Left colon (tissue), 2 donors: Measurements from ENCODE around the gene BBS7. TPM values are rescaled to one million over a fixed set of nuclear protein-coding genes. Genes with fewer than 3 reads are reported as not detected.

ENCODE experiments used
- ATAC-seq: fragments of 200-7000 bp; cut with Tn5 transposase; one replicate; pipeline ENCODE4 v1.9.1; 2020; ENCODE audit warnings: mild to moderate bottlenecking, moderate library complexity
- DNase-seq, 2 donors: peaks; one replicate each; pipeline ENCODE4 v3.0.0-alpha.2; 2020
- intact Hi-C, 2 donors: fragments of 100-400 bp; cut with DNase I in 1 of 2; cut with micrococcal nuclease in 1 of 2; formaldehyde crosslinking; loops; one replicate each; pipeline versions ENCODE4 v1.11.2 to v1.14.0; 2022; cut with DNase I, micrococcal nuclease
- total RNA-seq, 2 donors: library from RNA; stranded (reverse); fragmentation: NEBNext Ultra II Directional; extraction: Animal tissue kit (Norgen Biotek cat#: 25700); gene quantifications; one replicate each; pipeline ENCODE4 v1.2.1, GENCODE V29; 2021
- donor health status: DM: no; HTN: no; CAD: no.
- donor health status: DM: yes; HTN: yes; CAD: no.

The BBS7 gene
- total RNA-seq, 2 donors from 2014 or later, result 11.3 to 14.1 TPM

GRCh38 chr4:121799867-121800501 is 70.3 kb downstream of the BBS7 start:
- intact Hi-C loops, result no loop called here
- no peak for DNase-seq
- ATAC-seq, result no peak

- intact Hi-C loops, result no loop called here
- DNase-seq, result no peak
- ATAC-seq, result no peak
Observed at GRCh38 chr4:121799208-121799823, 71.0 kb downstream of the BBS7 start.

GRCh38 chr4:121796283-121796682 is 74.0 kb downstream of the BBS7 start:
- ATAC-seq, result no peak
- intact Hi-C loops, result no loop called here
- DNase-seq, result no peak

GRCh38 chr4:121794505-121795188 is 75.6 kb downstream of the BBS7 start:
- no peak for DNase-seq
- intact Hi-C loops, result no loop called here
- no peak for ATAC-seq

GRCh38 chr4:121792966-121793365 is 77.3 kb downstream of the BBS7 start:
- ATAC-seq (no peak), DNase-seq (no peak)
- intact Hi-C loops, result no loop called here

- no peak for ATAC-seq
- intact Hi-C loops, result no loop called here
Observed at GRCh38 chr4:121791481-121791880, 78.8 kb downstream of the BBS7 start.

GRCh38 chr4:121790976-121791375 is 79.3 kb downstream of the BBS7 start:
- no peak for ATAC-seq
- no peak for DNase-seq
- intact Hi-C loops, result no loop called here

More at GRCh38 chr4:121791481-121791880, 78.8 kb downstream of the BBS7 start:
- no peak for DNase-seq

GRCh38 chr4:121789960-121790829 is 80.1 kb downstream of the BBS7 start:
- intact Hi-C loops, result no loop called here
- ATAC-seq, result no peak
- DNase-seq, result no peak

- no peak for DNase-seq
Observed at GRCh38 chr4:121789455-121789854, 80.8 kb downstream of the BBS7 start.

GRCh38 chr4:121788896-121789295 is 81.4 kb downstream of the BBS7 start:
- intact Hi-C loops, result no loop called here
- DNase-seq (no peak), ATAC-seq (no peak)

More at GRCh38 chr4:121789455-121789854, 80.8 kb downstream of the BBS7 start:
- intact Hi-C loops, result no loop called here
- ATAC-seq, result no peak

GRCh38 chr4:121786221-121786620 is 84.1 kb downstream of the BBS7 start:
- ATAC-seq (no peak), DNase-seq (no peak)
- intact Hi-C loops, result no loop called here

GRCh38 chr4:121785479-121785878 is 84.8 kb downstream of the BBS7 start:
- ATAC-seq (no peak), DNase-seq (no peak)
- intact Hi-C loops, result no loop called here

- intact Hi-C loops, result no loop called here
- ATAC-seq (no peak), DNase-seq (no peak)
Observed at GRCh38 chr4:121784975-121785374, 85.3 kb downstream of the BBS7 start.

GRCh38 chr4:121784401-121784800 is 85.9 kb downstream of the BBS7 start:
- DNase-seq (no peak), ATAC-seq (no peak)
- intact Hi-C loops, result no loop called here

- intact Hi-C loops, result no loop called here
- no peak for DNase-seq
- no peak for ATAC-seq
Observed at GRCh38 chr4:121783210-121783609, 87.1 kb downstream of the BBS7 start.

- intact Hi-C loops, result no loop called here
- no peak for DNase-seq
- no peak for ATAC-seq
Observed at GRCh38 chr4:121778991-121779628, 91.2 kb downstream of the BBS7 start.

GRCh38 chr4:121777625-121778024 is 92.6 kb downstream of the BBS7 start:
- ATAC-seq (no peak), DNase-seq (no peak)
- intact Hi-C loops, result no loop called here

GRCh38 chr4:121776610-121777401 is 93.5 kb downstream of the BBS7 start:
- DNase-seq (no peak), ATAC-seq (no peak)
- intact Hi-C loops, result no loop called here
